SK-N-SH treated with all-trans-retinoic acid at 6 μM for 48 hours (cell line): ENCODE results near the gene PIM1.
"Not testable (repeated sequence)": the region's sequence is repeated elsewhere in the genome, so short reads cannot be mapped to it uniquely, and the experiment has no call there.

Experiments
- ARNTL ChIP-seq: fragments of 450-650 bp; formaldehyde crosslinking; IDR thresholded peaks from 2 replicates; pipeline ENCODE4 v1.5.0; 2020; ENCODE audit warnings: low read depth, mild to moderate bottlenecking, moderate library complexity, borderline replicate concordance
- BACH2 ChIP-seq: fragments of 250-450 bp; sonication (Bioruptor Pico); IDR thresholded peaks from 2 replicates; pipeline ENCODE4 v1.9.0; 2021; ENCODE audit warnings: mild to moderate bottlenecking, borderline replicate concordance
- ESRRG ChIP-seq: fragments of 250-450 bp; sonication (Bioruptor Pico); IDR thresholded peaks from 2 replicates; pipeline ENCODE4 v1.6.1; 2021; ENCODE audit warnings: mild to moderate bottlenecking
- GLIS3 ChIP-seq: fragments of 250-450 bp; sonication (Bioruptor Pico); IDR thresholded peaks from 2 replicates; pipeline ENCODE4 v1.5.0; 2020; ENCODE audit warnings: mild to moderate bottlenecking, moderate library complexity
- PPARA ChIP-seq: fragments of 250-450 bp; sonication (Bioruptor Pico); IDR thresholded peaks from 2 replicates; pipeline ENCODE4 v1.5.0; 2020; ENCODE audit warnings: mild to moderate bottlenecking, borderline replicate concordance
- RARB ChIP-seq: fragments of 250-450 bp; sonication (Bioruptor Pico); IDR thresholded peaks from 2 replicates; pipeline ENCODE4 v1.8.0; 2021; ENCODE audit warnings: mild to moderate bottlenecking, moderate library complexity
- ZC3H10 ChIP-seq: fragments of 250-450 bp; sonication (Bioruptor Pico); IDR thresholded peaks from 2 replicates; pipeline ENCODE4 v1.5.1; 2021; ENCODE audit warnings: mild to moderate bottlenecking, moderate library complexity
- ZFP3 ChIP-seq: fragments of 250-450 bp; sonication (Bioruptor Pico); IDR thresholded peaks from 2 replicates; pipeline ENCODE4 v1.5.0; 2020; ENCODE audit warnings: mild to moderate bottlenecking, moderate library complexity
- ZFP30 ChIP-seq: fragments of 450-650 bp; formaldehyde crosslinking; IDR thresholded peaks from 2 replicates; pipeline ENCODE4 v1.5.0; 2022; ENCODE audit warnings: mild to moderate bottlenecking, moderate library complexity
- TF ChIP-seq, protein P1 (sequence below): fragments of 250-450 bp; sonication (Bioruptor Pico); IDR thresholded peaks from 2 replicates; pipeline ENCODE4 v1.5.0; 2020; ENCODE audit warnings: mild to moderate bottlenecking, moderate library complexity
- TF ChIP-seq, protein P2 (sequence below): fragments of 250-450 bp; sonication (Bioruptor Pico); IDR thresholded peaks from 2 replicates; pipeline ENCODE4 v1.5.1; 2020; ENCODE audit warnings: low read depth, mild to moderate bottlenecking, moderate library complexity
- TF ChIP-seq, protein P3 (sequence below): fragments of 250-450 bp; sonication (Bioruptor Pico); IDR thresholded peaks from 2 replicates; pipeline ENCODE4 v1.5.1; 2021; ENCODE audit warnings: mild to moderate bottlenecking, moderate library complexity

DNA sequence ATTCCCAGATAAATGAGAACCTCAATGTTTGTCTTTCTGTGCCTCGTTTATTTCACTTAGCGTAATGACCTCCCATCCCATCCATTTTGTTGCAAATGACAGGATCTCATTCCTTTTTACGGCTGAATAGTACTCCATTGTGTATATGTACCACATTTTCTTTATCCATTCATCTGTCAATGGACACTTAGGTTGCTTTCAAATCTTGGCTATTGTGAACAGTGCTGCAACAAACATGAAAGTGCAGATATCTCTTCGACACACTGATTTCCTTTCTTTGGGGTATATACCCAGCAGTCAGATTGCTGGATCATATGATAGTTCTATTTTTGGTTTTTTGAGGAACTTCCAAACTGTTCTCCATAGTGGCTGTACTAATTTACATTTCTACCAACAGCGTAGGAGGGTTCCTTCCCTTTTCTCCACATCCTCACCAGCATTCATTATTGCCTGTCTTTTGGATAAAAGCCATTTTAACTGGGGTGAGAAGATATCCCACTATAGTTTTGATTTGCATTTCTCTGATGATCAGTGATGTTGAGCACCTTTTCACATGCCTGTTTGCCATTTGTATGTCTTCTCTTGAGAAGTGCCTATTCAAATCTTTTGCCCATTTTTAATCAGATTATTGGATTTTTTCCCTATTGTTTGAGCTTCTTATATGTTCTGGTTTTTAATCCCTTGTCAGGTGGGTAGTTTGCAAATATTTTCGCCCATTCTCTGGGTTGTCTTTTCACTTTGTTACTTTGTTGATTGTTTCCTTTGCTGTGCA, 16.2 kb downstream of the PIM1 start:
- TF ChIP-seq, protein P1, sequence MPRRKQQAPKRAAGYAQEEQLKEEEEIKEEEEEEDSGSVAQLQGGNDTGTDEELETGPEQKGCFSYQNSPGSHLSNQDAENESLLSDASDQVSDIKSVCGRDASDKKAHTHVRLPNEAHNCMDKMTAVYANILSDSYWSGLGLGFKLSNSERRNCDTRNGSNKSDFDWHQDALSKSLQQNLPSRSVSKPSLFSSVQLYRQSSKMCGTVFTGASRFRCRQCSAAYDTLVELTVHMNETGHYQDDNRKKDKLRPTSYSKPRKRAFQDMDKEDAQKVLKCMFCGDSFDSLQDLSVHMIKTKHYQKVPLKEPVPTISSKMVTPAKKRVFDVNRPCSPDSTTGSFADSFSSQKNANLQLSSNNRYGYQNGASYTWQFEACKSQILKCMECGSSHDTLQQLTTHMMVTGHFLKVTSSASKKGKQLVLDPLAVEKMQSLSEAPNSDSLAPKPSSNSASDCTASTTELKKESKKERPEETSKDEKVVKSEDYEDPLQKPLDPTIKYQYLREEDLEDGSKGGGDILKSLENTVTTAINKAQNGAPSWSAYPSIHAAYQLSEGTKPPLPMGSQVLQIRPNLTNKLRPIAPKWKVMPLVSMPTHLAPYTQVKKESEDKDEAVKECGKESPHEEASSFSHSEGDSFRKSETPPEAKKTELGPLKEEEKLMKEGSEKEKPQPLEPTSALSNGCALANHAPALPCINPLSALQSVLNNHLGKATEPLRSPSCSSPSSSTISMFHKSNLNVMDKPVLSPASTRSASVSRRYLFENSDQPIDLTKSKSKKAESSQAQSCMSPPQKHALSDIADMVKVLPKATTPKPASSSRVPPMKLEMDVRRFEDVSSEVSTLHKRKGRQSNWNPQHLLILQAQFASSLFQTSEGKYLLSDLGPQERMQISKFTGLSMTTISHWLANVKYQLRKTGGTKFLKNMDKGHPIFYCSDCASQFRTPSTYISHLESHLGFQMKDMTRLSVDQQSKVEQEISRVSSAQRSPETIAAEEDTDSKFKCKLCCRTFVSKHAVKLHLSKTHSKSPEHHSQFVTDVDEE, result not testable (repeated sequence)
- TF ChIP-seq ZFP30 (CRISPR knock-in tag); ZC3H10 (CRISPR knock-in tag); ZFP3 (CRISPR knock-in tag); RARB (CRISPR knock-in tag); ARNTL; ESRRG (CRISPR knock-in tag); BACH2; GLIS3 (CRISPR knock-in tag); PPARA (CRISPR knock-in tag): not testable (repeated sequence)
- TF ChIP-seq, protein P2, sequence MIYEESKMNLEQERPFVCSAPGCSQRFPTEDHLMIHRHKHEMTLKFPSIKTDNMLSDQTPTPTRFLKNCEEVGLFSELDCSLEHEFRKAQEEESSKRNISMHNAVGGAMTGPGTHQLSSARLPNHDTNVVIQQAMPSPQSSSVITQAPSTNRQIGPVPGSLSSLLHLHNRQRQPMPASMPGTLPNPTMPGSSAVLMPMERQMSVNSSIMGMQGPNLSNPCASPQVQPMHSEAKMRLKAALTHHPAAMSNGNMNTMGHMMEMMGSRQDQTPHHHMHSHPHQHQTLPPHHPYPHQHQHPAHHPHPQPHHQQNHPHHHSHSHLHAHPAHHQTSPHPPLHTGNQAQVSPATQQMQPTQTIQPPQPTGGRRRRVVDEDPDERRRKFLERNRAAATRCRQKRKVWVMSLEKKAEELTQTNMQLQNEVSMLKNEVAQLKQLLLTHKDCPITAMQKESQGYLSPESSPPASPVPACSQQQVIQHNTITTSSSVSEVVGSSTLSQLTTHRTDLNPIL (CRISPR knock-in tag), result not testable (repeated sequence)
- TF ChIP-seq, protein P3, sequence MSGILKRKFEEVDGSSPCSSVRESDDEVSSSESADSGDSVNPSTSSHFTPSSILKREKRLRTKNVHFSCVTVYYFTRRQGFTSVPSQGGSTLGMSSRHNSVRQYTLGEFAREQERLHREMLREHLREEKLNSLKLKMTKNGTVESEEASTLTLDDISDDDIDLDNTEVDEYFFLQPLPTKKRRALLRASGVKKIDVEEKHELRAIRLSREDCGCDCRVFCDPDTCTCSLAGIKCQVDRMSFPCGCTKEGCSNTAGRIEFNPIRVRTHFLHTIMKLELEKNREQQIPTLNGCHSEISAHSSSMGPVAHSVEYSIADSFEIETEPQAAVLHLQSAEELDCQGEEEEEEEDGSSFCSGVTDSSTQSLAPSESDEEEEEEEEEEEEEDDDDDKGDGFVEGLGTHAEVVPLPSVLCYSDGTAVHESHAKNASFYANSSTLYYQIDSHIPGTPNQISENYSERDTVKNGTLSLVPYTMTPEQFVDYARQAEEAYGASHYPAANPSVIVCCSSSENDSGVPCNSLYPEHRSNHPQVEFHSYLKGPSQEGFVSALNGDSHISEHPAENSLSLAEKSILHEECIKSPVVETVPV (CRISPR knock-in tag), result not testable (repeated sequence)
